Activated CD4-positive, CD25-positive, alpha-beta regulatory T cell treated with anti-CD3 and anti-CD28 coated beads, Interleukin-2, amount 50 U/mL, for 16 hours (primary cell): ENCODE measurements around the gene WNK2.
"Not testable (repeated sequence)": the region's sequence is repeated elsewhere in the genome, so short reads cannot be mapped to it uniquely, and the experiment has no call there.

Experiments
- DNase-seq: peaks from one replicate; pipeline ENCODE4 v3.0.0-alpha.2; 2020; ENCODE audit warnings: low read depth, low spot score

Gene WNK2

DNA sequence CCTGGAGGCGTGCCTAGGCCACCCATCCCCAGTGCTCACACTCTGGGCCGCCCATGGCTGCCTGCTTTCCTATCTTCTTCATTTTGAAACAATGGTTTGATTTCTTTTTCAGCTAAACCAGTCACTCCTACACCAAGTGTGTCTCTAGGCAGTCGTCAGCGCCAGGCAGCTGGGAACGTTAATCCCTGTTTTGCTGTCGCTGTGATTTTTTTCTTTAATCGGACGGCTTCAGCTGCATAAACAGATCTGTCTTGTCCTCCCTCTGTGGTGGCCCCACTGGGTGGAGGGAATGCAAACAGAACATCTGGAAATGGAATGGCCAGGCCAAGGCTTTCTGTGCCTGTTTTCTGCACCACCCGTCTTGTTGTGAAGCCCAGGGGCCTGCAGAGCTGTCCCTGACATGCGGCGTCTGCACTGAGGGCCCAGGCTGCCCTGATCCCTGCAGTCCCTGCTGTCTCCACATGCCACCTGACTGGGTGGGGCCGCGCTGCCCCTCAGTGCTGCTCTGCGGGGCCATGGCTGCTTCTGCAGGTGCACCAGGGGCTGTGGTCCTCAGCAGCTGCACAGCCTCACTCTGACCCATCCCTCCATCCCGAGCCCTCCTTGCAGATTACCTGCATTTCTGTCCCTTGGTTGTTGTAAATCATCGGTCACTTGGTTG is 51.5 kb downstream of the WNK2 start:
- DNase-seq = no peak

DNA sequence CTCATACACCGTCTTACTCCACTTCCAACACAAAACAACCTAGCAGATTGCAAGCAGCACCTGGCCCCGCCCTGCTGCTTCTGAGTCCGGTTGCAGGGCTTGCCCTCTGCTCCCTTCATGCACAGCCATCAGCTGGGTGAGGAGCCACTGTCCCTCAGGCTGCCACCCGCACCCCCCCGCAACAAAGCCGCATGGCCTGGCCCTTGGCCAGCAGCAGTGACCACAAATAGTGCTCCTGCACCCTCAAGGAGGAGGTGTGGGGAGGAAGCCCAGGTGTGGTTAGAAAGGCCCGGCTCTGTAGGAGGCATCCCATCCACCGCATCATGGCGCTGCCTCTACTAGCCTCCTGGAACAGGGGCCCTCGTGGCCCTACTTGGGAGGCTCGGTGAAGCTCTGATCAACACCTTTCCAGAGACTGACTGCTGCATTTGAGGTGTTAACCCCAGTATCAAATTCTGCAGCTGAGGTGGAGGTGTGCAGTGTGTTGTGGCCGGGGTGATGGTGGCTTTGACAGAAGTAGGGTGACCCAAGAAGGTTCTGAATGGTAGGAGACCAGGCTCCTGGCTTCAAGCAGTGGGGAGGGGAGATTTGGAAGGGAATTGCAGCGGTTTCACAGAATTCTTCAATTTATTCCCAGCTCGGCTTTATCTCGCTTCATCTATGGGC is 52.7 kb downstream of the WNK2 start:
- no peak for DNase-seq

DNA sequence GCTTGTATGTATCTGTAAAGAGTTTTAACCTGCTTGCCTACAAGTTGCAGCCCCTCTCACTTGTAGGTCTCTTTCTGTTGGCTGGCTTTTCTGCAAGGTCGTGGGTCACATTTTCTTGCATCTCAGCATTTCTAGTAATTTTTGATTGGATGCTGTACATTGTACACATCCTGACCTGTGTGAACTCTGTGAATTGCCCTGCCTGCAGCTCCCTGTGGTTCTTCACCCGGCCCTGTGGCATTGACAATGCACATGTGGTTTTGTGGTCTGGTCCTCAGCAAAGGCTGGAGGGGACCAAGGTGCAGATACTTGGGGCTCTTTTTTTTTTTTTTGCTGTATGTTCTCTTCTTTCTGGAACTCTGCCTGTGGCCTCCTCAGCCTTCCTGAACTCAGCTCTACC is 53.6 kb downstream of the WNK2 start:
- no peak for DNase-seq

DNA sequence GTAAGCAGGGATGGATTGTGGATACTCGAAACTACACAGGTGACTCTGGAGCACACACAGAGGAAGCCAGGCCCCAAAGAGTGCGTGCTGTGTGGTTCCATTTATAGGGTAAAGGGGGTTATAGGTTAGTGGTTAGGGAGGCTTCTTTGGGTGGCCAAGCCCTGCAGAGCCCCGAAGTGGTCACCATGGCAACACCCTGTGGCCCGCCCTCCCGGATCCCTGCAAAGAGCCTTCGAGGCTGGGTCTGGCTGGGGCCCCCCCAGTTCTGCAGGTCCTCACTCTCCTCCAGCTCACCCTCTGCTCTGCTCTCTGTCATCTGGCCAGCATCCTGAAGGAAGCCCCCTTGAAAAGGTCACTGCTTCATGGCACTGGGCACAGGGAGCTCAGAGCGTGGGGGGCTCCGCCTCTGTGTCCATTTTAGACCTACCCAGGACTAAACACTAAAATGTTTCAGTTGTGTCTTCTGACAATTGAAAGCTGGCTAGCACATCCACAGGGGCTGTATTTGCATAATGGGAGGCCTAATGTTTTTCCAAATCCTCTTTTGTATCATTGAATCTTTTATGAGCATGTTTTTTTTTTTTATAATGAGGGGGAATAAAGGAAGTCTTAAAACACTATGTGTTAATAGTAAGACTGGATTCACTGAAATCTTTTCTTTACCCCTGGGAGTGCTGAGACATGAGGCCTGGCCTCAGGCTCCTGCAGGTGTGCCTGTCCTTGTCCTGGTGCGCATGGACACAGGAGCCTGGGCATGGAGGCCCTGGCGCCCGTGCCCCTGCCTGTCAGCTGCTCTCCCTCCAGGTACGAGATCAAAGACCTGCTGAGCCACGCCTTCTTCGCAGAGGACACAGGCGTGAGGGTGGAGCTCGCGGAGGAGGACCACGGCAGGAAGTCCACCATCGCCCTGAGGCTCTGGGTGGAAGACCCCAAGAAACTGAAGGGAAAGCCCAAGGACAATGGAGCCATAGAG is 55.3 kb downstream of the WNK2 start:
- DNase-seq = no peak

DNA sequence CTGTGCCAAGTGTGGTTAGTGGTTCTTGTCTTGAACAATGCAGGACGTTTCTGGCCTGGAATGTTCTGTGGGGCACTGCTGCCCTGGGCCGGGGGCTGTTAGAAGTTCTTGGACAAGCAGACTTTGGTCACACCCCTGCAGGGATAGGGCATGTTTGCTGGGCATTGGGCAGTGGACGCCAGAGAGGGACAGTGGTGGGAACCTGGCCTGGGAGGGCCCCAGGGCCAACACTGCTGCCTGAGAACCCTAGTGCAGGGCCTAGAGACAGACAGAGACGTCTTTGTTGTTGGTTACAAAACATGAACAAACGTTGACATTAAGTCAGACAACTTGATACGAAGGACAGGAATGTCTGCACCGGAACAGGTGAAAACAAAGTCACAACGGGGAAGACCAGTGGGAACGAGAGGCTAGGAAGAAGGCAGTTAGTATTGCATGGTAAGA is 57.0 kb downstream of the WNK2 start:
- DNase-seq = no peak

DNA sequence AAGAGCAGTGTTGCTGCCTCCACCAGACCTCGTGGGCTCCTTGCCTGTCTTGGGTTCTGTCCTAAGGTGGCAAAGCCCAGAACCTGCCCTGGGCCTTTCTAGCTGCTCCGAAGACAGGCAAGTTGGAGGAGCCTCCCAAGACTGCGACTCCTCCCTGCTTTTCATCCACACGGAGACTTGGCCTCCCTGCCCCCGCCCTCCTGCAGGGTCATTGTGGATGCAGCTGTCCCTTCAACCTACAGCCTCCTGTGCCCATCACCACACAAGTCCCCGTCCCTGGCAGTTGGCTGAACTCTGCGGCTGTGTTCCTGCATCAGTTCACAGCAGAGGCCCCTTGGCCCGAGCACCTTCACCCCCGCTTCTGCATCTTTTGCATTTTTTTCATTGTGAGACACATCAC is 59.2 kb downstream of the WNK2 start:
- no peak for DNase-seq

DNA sequence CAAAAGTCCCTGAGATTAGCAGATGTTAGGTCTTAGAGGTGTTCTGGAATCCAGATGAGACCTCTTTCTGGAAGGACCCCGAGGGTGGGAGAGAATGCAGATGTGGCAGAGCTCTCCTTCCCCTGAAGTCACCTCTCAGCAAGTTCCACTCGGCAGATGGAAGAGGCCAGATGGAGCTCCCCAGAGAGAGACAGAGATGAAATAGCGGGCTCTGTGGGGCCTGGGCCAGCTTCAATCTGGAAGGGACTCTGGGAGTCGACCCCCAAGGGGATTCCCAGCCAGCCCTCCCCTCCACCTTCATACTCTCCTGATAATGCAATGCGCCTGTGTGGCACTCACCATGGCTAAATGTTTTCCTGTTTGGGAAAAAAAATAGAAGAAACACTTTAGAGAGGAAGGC is 60.2 kb downstream of the WNK2 start:
- no peak for DNase-seq

DNA sequence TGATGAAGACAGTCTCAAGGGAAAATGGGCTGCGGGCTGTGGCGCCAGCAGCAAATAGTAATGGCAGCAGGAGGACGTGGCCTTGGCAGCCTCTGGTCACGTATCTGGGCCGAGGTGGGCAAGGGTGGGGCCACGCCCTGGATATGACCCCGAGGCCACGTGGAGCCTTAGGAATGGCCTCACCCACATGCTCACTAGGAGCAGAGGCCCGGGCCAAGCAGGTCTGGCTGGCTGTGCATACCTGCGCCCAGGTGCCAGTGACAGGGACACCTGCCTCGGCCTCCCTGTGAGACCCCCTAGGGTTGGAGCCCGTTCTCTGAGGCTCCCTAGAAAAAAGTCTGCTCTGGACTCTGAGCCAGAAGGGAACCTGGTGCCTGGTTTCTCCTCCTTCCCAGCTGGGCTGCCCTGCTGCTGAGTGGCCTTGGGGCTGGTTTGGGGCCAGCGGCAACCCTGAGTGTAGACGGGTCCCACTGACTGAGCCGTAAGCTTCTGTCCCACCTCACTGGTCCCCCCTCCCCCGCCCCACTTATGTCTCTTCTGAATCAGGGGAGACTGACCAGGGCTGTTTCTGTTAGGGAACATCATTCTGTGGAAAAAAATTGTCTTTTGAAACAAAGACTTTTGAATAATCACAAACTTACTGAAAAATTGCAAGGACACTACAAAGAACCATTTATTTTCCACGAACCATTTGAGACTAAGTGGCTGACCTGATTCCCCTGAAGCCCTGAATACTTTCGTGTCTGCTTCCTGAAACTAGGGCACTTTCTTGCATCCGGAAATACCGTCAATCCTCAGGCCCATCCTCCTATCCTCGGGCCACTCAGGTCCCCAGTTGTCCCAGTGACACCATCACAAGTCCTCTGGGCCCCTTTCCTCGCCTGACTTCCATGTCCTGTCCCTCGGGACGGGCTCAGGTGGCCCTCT is 60.8 kb downstream of the WNK2 start:
- DNase-seq = no peak

DNA sequence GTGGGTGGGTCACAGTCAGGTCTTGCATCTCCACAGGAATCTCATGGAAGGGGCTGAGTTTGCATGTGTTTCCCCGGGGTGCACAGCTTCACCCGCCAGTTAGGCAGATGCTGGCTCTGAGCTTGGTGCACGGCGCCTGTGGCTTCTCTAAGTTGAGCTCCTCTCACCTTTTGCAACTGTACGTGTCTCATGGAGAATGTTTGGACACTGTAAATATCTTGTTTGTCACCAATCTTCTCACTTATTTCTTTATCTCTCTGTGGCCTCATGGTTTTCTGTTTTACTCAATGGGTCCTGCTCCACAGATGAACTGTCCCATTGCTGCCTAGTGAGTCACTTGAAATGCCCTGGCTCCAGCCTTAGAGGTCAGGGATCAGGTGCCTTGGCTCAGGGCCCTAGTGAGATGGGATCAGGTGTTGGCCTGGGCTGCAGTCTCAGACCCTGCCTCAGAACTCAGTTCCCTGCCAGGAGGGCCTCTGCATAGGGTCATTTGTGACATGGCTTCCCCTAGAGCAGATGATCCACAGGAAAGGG is 61.6 kb downstream of the WNK2 start:
- DNase-seq = no peak

DNA sequence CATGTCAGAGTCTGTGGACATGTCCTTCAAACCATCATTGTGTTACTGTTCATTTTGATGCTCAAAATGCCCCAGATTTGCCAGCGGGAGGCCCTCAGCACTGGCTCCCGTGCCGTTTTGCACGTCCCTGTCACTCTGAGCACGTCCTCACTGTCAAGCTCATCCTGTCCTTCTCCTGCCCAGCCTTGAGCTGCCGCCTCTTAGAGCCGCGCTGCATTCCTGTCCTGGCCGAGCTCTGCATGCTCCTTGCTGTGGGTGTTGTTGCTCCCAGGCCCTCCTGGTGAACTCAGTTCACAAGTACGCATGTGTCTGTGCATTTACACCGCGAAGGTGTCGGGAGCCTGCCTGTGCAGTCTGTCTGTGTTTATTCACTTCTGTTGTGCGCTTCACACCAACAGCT is 62.2 kb downstream of the WNK2 start:
- no peak for DNase-seq

DNA sequence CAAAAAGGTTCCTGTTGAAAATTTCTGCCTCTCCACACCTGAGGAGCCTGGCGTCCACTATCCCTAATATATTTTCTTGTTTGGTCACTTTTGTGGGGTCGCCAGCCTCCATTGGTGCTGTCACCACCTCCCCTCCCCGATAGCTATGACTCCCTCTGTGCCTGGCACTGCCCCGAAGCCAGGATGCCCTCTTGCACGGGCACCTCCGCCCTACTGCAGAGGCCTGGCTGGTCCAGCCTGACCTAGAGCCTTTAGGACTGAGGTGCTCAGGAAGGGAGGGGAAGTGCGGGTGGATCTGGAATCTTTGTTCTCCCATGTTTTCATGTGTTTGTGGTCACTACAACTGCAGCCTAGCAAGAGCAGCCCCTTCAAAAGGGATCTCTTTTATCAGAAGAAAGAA is 62.6 kb downstream of the WNK2 start:
- no peak for DNase-seq

DNA sequence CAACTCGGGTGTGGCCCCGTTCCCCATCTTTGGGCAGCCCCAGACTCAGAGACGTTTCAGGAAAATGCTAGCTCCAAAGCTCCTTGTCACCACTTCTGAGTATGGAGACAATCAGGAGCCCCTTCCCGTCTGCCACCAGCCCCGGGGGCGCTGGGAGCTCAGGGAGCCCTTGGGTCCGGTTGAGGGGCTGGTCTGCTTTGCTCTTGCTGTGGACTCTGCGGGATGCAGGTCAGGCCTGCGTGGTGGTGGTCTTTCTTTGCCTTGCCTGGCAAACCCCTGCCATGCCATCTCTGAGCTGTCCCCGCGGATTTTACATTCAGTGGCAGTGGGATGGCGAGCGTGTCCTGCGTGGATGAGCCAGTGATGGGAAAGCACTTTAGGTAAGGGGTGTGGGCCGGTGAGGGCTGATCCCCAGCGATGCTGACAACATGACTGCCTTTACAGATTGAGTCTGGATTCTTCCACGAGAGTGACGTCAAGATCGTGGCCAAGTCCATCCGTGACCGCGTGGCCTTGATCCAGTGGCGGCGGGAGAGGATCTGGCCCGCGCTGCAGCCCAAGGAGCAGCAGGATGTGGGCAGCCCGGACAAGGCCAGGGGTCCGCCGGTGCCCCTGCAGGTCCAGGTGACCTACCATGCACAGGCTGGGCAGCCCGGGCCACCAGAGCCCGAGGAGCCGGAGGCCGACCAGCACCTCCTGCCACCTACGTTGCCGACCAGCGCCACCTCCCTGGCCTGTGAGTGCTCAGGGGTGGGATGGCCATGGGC is 63.3 kb downstream of the WNK2 start:
- no peak for DNase-seq

DNA sequence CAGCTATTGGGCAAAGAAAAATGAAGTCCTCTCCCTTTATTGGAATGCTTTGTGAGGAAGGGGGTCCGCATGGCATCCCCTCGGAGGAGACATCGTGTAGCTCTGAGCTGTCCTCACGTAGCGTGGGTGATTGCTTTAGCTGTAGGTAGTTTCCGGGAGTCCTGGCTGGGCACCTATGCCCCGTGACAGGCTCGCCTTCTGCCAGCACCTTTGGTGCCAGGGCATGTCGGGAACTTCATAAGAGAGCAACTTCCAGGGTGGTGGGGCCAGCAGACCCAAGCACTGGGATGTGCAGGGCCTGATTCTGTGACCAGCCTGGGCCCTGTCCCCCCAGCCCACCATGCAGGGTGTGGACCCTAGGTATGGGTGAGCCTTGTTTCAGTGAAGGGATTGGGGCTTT is 64.0 kb downstream of the WNK2 start:
- DNase-seq = no peak

DNA sequence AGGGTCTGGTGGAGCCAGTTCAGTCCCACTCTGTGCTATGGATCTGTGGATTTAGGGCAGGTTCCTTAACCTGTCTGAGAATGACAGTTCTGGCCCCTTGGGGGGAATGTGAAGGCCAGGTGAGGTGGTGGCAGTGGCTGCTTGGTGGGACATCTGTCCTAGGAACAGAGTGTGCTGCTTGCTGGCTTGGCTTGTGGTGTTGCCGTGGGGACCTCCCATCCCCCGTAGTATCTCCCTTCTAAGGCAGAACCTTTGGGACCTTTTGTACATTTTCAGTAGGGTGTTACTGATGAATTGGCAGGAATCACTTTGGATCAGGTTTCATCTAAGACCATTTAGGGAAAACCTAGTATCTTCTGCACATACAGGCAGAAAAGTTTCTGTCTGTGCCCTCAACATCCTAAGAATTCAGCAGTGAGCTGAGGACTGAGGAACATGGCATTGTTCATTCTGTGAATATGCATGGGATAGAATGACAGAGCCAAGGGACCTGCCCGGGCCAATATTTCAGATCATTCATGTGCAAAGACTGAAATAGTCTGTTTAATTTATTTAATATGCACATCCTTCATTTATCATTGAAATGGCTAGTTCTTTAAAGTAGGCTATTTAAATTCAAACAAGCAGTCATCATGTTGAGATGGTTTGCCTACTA is 64.6 kb downstream of the WNK2 start:
- DNase-seq = no peak

DNA sequence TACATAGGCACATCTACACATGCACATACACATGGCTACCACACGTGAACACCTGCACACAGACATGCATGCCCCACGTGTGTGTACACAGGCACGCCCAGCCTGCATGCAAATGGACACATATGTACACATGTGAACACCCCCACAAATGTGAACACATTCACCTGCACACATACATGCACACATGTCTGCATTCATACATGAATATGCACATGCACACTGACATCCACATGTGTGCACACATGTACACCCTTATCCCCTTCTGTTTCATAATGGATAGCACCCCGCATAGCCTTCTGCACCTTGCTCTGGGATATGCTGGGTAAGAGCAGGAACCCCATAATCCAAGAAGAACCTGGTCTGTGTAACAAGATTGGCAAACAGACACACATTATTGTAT is 66.2 kb downstream of the WNK2 start:
- DNase-seq = no peak

DNA sequence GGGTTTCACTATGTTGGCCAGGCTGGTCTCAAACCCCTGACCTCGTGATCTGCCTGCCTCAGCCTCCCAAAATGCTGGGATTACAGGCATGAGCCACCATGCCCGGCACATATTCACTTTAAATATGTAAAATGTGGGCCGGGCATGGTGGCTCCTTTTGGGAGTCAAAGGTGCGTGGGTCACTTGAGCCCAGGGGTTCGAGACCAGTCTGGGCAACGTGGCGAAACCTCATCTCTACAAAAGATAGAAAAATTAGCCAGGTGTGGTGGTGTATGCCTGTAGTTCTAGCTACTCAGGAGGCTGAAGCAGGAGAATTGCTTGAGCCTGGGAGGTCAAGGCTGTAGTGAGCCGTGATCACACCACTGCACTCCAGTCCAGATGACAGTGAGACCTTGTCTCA is 67.4 kb downstream of the WNK2 start:
- DNase-seq = not testable (repeated sequence)

DNA sequence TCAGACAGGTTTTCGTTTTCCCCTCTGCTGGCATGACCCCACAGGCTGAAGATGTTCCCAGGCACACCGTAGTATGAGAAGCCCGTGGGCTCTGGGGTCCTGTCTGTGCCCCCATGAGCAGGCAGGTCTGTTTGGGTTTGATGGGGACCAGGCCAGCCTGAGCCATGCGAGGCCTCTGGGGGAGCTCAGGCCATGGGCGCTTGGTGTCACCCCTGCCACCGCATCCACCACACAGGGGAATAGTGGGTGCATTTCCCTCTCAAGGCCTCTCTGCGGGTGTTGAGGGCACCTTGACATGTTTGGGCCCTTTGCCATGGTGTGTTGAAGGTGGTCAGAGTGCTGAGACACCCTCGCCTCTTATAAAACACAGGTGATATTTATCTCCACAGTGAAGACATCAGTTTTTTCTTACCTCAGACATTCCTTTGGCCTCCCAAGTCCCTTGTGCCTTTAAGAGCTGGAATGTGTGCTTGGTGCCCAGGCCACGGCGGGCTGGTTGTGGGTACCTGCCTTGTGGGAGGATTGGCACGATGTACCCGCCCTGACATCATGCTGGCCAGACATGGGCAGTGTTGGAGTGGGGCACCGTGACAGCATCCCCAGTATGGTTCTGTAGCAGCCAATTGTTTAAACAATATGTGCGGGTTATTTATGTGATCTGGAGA is 68.3 kb downstream of the WNK2 start:
- no peak for DNase-seq

DNA sequence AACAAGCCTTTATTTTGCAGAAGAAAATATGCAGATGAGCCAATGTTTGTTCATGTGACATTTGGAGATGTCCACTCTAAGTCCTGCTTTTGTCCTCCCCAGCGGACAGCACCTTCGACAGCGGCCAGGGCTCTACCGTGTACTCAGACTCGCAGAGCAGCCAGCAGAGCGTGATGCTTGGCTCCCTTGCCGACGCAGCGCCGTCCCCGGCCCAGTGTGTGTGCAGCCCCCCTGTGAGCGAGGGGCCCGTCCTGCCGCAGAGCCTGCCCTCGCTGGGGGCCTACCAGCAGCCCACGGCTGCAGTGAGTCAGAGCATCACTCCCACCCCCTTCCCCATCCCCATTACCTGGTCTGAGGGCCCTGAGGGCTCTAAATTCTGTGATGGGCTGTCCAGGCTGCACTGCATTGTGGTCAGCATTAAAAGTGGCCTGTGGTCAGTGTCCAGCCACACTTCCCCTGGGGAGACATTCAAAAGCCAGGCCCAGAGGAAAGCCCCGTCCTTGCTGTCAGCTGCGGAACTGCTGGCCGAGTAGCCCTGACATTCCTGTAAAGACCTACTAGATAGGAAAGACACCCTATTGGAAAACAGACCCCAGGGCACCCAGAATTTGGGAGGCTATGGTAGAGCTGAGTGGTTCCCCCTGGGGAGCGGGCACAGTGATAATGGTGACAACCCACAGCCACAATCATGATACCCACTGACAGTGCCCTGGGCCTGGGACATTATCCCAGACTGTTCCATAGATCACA is 69.0 kb downstream of the WNK2 start:
- DNase-seq = no peak

DNA sequence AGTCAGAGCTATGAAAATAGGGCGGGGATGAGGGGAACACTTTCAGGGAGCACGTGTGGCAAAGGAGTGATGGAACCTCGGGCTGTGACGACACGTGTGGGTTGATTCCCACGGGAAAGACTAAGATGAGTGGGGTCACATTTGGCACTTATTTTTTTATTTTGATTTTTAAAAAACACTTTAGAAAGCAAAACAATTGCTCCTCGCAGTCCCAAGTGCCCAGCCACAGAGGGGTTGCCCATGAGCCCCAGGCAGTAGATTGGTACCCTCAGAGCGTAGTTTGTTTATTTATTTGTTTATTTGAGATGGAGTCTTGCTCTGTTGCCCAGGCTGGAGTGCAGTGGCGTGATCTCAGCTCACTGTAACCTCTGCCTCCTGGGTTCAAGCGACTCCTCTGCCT is 69.7 kb downstream of the WNK2 start:
- DNase-seq = no peak
